IMR-90 (cell line): Measurements from ENCODE around the gene NFYB. TPM values are rescaled to one million over a fixed set of nuclear protein-coding genes. Genes with fewer than 3 reads are reported as not detected.

ENCODE experiments used
- ATAC-seq: fragments of 200-7000 bp; cut with Tn5 transposase; 2 replicates; pipeline ENCODE4 v1.9.1; 2020; ENCODE audit warnings: low read depth, mild to moderate bottlenecking, moderate library complexity
- BruUV-seq: library from RNA; stranded (reverse); fragments of 400-500 nt; replicated peaks from 2 replicates; lab custom pipeline; 2021; lab: Mats Ljungman, UMichigan
- CTCF ChIA-PET: fragments of 300-600 bp; formaldehyde crosslinking; extraction: SDS; loops from one replicate; lab custom pipeline; 2021; ENCODE audit warnings: antibody characterized with exemption; lab: Yijun Ruan, JAX
- POLR2A ChIA-PET: fragments of 300-600 bp; sonication (Branson Sonifier 250); formaldehyde crosslinking; loops from one replicate; lab custom pipeline; 2022; ENCODE audit warnings: antibody characterized with exemption; ENCODE audit not compliant: unreplicated experiment; lab: Charles Lee
- DNase-seq: peaks from one replicate; pipeline ENCODE4 v3.0.0; 2013
- H2AFZ ChIP-seq: replicated peaks from 2 replicates; pipeline ENCODE3; 2013; ENCODE audit warnings: low read length, mild to moderate bottlenecking; ENCODE audit not compliant: poor library complexity
- H2AK5ac ChIP-seq: 2 replicates; pipeline ENCODE4 v1.6.1; 2013; ENCODE audit warnings: low read depth, low read length, inconsistent platforms
- H2AK9ac ChIP-seq: replicated peaks from 2 replicates; pipeline ENCODE3; 2013; ENCODE audit warnings: mild to moderate bottlenecking, low read depth, low read length, moderate library complexity; ENCODE audit not compliant: poor library complexity
- H2BK120ac ChIP-seq: 2 replicates; pipeline ENCODE4 v1.6.1; 2013; ENCODE audit warnings: low read depth, low read length, inconsistent platforms
- H2BK15ac ChIP-seq: 3 replicates; pipeline ENCODE4 v1.6.1; 2013; ENCODE audit warnings: low read depth, low read length, inconsistent platforms
- H2BK20ac ChIP-seq: 2 replicates; pipeline ENCODE4 v1.6.1; 2013; ENCODE audit warnings: low read depth, mild to moderate bottlenecking, inconsistent platforms, low read length, moderate library complexity
- H2BK5ac ChIP-seq: 2 replicates; pipeline ENCODE4 v1.6.1; 2013; ENCODE audit warnings: mild to moderate bottlenecking, low read depth, low read length, inconsistent platforms; ENCODE audit not compliant: poor library complexity, severe bottlenecking
- H3K14ac ChIP-seq: replicated peaks from 2 replicates; pipeline ENCODE4 v1.6.1; 2013; ENCODE audit warnings: low read depth, low read length, inconsistent platforms
- H3K18ac ChIP-seq: 2 replicates; pipeline ENCODE4 v1.6.1; 2013; ENCODE audit warnings: low read depth, low read length, control low read depth
- H3K23ac ChIP-seq: 2 replicates; pipeline ENCODE4 v1.6.1; 2013; ENCODE audit warnings: low read depth, low read length, inconsistent platforms
- H3K27ac ChIP-seq: 2 replicates; pipeline ENCODE4 v1.5.1; 2013; ENCODE audit warnings: mild to moderate bottlenecking, control low read depth, low read length; ENCODE audit not compliant: insufficient read depth
- H3K27me3 ChIP-seq: 2 replicates; pipeline ENCODE4 v1.6.1; 2013; ENCODE audit warnings: low read length; ENCODE audit not compliant: control insufficient read depth, insufficient read depth
- H3K36me3 ChIP-seq: 2 replicates; pipeline ENCODE4 v1.6.1; 2013; ENCODE audit warnings: low read length, mixed read lengths; ENCODE audit not compliant: control insufficient read depth, insufficient read depth
- H3K4ac ChIP-seq: 2 replicates; pipeline ENCODE4 v1.6.1; 2013; ENCODE audit warnings: low read depth, low read length, inconsistent platforms
- H3K4me1 ChIP-seq: 2 replicates; pipeline ENCODE4 v1.6.1; 2013; ENCODE audit warnings: low read length, mixed read lengths; ENCODE audit not compliant: control insufficient read depth, insufficient read depth
- H3K4me2 ChIP-seq: 2 replicates; pipeline ENCODE4 v1.6.1; 2013; ENCODE audit warnings: low read depth, mild to moderate bottlenecking, control low read depth, low read length, moderate library complexity
- H3K4me3 ChIP-seq: 2 replicates; pipeline ENCODE4 v1.5.1; 2013; ENCODE audit warnings: low read depth, mild to moderate bottlenecking, control low read depth, low read length, moderate library complexity; ENCODE audit not compliant: insufficient read depth
- H3K56ac ChIP-seq: 2 replicates; pipeline ENCODE4 v1.6.1; 2013; ENCODE audit warnings: low read length, inconsistent platforms; ENCODE audit not compliant: insufficient read depth; ENCODE audit errors: extremely low read depth
- H3K79me1 ChIP-seq, 2 experiments: 2 replicates each; pipeline ENCODE4 v1.6.1; 2013; ENCODE audit warnings: low read length in 2 of 2, inconsistent platforms in 1 of 2, low read depth in 1 of 2
- H3K9ac ChIP-seq: 2 replicates; pipeline ENCODE4 v1.6.1; 2013; ENCODE audit warnings: low read depth, low read length, control low read depth
- H3K9me1 ChIP-seq: 2 replicates; pipeline ENCODE4 v1.6.1; 2013; ENCODE audit warnings: low read length, inconsistent platforms; ENCODE audit not compliant: insufficient read depth
- H3K9me3 ChIP-seq: 2 replicates; pipeline ENCODE4 v1.6.1; 2013; ENCODE audit warnings: low read length; ENCODE audit not compliant: control insufficient read depth, insufficient read depth
- H4K20me1 ChIP-seq: 2 replicates; pipeline ENCODE4 v1.6.1; 2013; ENCODE audit warnings: low read length, inconsistent platforms; ENCODE audit not compliant: insufficient read depth
- H4K5ac ChIP-seq: 2 replicates; pipeline ENCODE4 v1.6.1; 2013; ENCODE audit warnings: mild to moderate bottlenecking, low read depth, low read length, control low read depth
- H4K8ac ChIP-seq, 2 experiments: 2 replicates each; pipeline ENCODE4 v1.6.1; 2013; ENCODE audit warnings: low read depth in 2 of 2, low read length in 2 of 2, control low read depth in 1 of 2, inconsistent platforms in 1 of 2
- H4K91ac ChIP-seq: 2 replicates; pipeline ENCODE4 v1.6.1; 2013; ENCODE audit warnings: low read depth, low read length, inconsistent platforms; ENCODE audit not compliant: insufficient read depth
- BHLHE40 ChIP-seq: fragments of 150-350 bp; IDR thresholded peaks from 2 replicates; pipeline ENCODE4 v1.6.1; 2016; ENCODE audit warnings: mild to moderate bottlenecking, low read depth, low read length
- FOS ChIP-seq: fragments of 150-350 bp; IDR thresholded peaks from 2 replicates; pipeline ENCODE4 v1.6.1; 2016; ENCODE audit warnings: low read depth, low read length
- MAFK ChIP-seq: IDR thresholded peaks from 2 replicates; pipeline ENCODE4 v1.6.1; 2012; ENCODE audit warnings: low read depth, low read length, improper control_type of control experiment
- MAZ ChIP-seq: IDR thresholded peaks from 2 replicates; pipeline ENCODE4 v1.6.1; 2012; ENCODE audit warnings: low read depth, mild to moderate bottlenecking, low read length, improper control_type of control experiment, moderate library complexity, borderline replicate concordance
- MXI1 ChIP-seq: IDR thresholded peaks from 2 replicates; pipeline ENCODE4 v1.6.1; 2012; ENCODE audit warnings: low read depth, mild to moderate bottlenecking, low read length, moderate library complexity, borderline replicate concordance
- RAD21 ChIP-seq: IDR thresholded peaks from 2 replicates; pipeline ENCODE4 v1.6.1; 2012; ENCODE audit warnings: low read length, improper control_type of control experiment
- RFX5 ChIP-seq: IDR thresholded peaks from 2 replicates; pipeline ENCODE4 v1.8.0; 2012; ENCODE audit warnings: low read depth, mild to moderate bottlenecking, low read length, moderate library complexity
- SMC3 ChIP-seq: fragments of 150-350 bp; IDR thresholded peaks from 2 replicates; pipeline ENCODE4 v1.6.1; 2016; ENCODE audit warnings: low read depth, mild to moderate bottlenecking, antibody characterized with exemption, low read length, moderate library complexity
- WGBS, 2 experiments: methylation state at CpG; one replicate each; pipeline versions ENCODE4 v1.1.5 to v1.1.7; 2013; ENCODE audit warnings: missing lambda C conversion rate in 2 of 2; ENCODE audit not compliant: insufficient read length in 1 of 2; ENCODE audit errors: extremely low coverage in 2 of 2; 5-methylcytosine and 5-hydroxymethylcytosine counted together
- dilution Hi-C: fragments of 300-500 bp; cut with HindIII; formaldehyde crosslinking; loops from one replicate; pipeline ENCODE4 v1.14.3; 2018; ENCODE audit warnings: low sequenced_read_pairs; ENCODE audit not compliant: unreplicated experiment
- in situ Hi-C: fragments of 300-500 bp; cut with MboI; formaldehyde crosslinking; loops from 3 replicates; pipeline ENCODE4 v1.14.3; 2019; ENCODE audit warnings: low sequenced_read_pairs, inconsistent platforms, mixed read lengths
- intact Hi-C: fragments of 100-400 bp; cut with micrococcal nuclease; formaldehyde crosslinking; loops from 2 replicates; pipeline ENCODE4 v1.10.0; 2022
- polyA plus RNA-seq, 3 experiments: library from polyadenylated mRNA; depleted of rRNA; stranded (reverse); fragments of >200 nt; gene quantifications; 2 replicates each; pipeline ENCODE4 v1.2.3, GENCODE V29; 2012; ENCODE audit warnings: low replicate concordance in 1 of 3
- total RNA-seq: library from RNA; depleted of rRNA; stranded (reverse); fragments of >200 nt; gene quantifications from 2 replicates; pipeline ENCODE4 v1.2.3, GENCODE V29; 2012

NFYB gene
- total and polyA plus RNA-seq, 2 of the 4 experiments (the other 2 are of a cell fraction): 22.2 to 28.4 TPM

DNA sequence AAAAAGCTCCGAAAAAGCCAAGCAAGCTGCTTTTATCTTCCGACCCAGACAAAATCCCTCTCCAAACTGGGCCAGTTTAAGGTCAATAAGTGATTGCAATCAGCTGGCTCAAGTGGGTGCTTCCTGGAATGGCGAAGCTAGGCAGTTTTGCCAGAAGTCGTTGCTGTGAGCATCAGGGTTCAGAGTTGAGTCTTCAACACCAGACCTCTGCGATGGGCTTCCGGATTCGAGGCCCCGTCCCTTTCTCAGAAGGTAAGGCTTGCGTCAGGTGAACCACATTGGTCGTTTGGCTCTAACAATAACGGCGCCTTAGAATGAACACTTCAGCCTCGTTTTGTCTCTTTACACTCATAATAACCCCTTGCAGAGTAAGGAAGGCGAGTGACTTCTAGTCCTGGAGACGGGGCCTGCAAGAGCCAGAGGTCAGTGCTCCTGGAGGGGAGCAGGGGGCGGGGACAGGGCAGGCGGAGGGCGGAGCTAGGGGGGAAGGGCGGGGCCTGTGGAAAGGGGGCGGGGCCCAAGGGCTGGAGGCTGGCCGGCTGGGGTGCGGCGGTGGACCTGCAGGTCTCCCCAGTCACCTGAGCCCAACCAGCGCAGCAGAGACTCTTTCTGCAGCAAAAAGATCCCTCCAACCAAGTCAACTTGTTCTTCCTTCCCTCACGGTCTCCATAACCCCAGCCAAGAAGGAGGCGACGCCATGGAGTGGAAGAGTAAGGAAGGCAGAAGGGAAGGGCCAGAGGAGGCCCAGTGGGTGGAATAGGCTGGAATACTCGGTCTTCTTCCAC, 34.0 kb upstream of the NFYB start:
- ChIA-PET CTCF (no interaction called here), POLR2A (no interaction called here)
- Histone ChIP-seq H3K9me1 (no peaks in the 10 kb centered on the region), H2BK20ac (no peak overlapping the region), H3K4me2 (no peak overlapping the region), H3K18ac (no peak overlapping the region), H3K4me1 (no peaks in the 10 kb centered on the region), H3K9ac (no peak overlapping the region), H3K56ac (no peak overlapping the region), H4K91ac (no peak overlapping the region), H3K9me3 (no peaks in the 10 kb centered on the region), H2BK15ac (no peak overlapping the region), H2AFZ (no peak overlapping the region), H3K36me3 (no peaks in the 10 kb centered on the region), H2AK5ac (no peak overlapping the region), H3K14ac (no peak overlapping the region), H4K5ac (no peak overlapping the region), H2BK5ac (no peak overlapping the region), H2AK9ac (no peak overlapping the region), H3K4me3 (no peak overlapping the region), H3K79me1 (no peaks in the 10 kb centered on the region), H3K27ac (no peak overlapping the region), H3K27me3 (no peaks in the 10 kb centered on the region), H3K23ac (no peak overlapping the region), H4K8ac (no peak overlapping the region), H4K20me1 (no peaks in the 10 kb centered on the region), H3K4ac (no peak overlapping the region), H2BK120ac (no peak overlapping the region)
- dilution Hi-C loops: no loop called here
- intact Hi-C loops: no loop called here
- no TSS peak for BruUV-seq
- DNase-seq (no peak), ATAC-seq (no peak)
- in situ Hi-C loops: no loop called here
- TF ChIP-seq MAZ: no peak
- no peak for TF ChIP-seq MXI1
- no peak for TF ChIP-seq RAD21
- no peak for TF ChIP-seq BHLHE40
- no peak for TF ChIP-seq MAFK
- TF ChIP-seq RFX5: no peak
- no peak for TF ChIP-seq FOS
- no peak for TF ChIP-seq SMC3
- 95% methylated on average over 4 of the region's 28 CpGs; no CpG with 5 or more reads in 1 of the 2 experiments for WGBS, 2 experiments
